Right ventricle myocardium inferior (tissue), 1 donor: ENCODE measurements around the gene HNRNPH1. TPM values are rescaled to one million over a fixed set of nuclear protein-coding genes. Genes with fewer than 3 reads are reported as not detected.
"Not testable (repeated sequence)": the region's sequence is repeated elsewhere in the genome, so short reads cannot be mapped to it uniquely, and the experiment has no call there.

ENCODE experiments used
- ATAC-seq: fragments of 200-7000 bp; cut with Tn5 transposase; one replicate; pipeline ENCODE4 v1.9.1; 2020; ENCODE audit warnings: mild to moderate bottlenecking, moderate library complexity
- DNase-seq: peaks from one replicate; pipeline ENCODE4 v3.0.0; 2021; ENCODE audit errors: missing footprints
- intact Hi-C: fragments of 100-400 bp; cut with DNase I; formaldehyde crosslinking; loops from one replicate; pipeline ENCODE4 v1.11.0; 2022
- total RNA-seq: library from RNA; stranded (reverse); fragmentation: NEBNext Ultra II Directional; extraction: Animal tissue kit (Norgen Biotek cat#: 25700); gene quantifications from one replicate; pipeline ENCODE4 v1.2.1, GENCODE V29; 2021
- donor health status: DM: no; HTN: yes; CAD: no; lungs with severe emphysema.

The HNRNPH1 gene
- total RNA-seq, 1 donor from 2014 or later, result 218 TPM

DNA sequence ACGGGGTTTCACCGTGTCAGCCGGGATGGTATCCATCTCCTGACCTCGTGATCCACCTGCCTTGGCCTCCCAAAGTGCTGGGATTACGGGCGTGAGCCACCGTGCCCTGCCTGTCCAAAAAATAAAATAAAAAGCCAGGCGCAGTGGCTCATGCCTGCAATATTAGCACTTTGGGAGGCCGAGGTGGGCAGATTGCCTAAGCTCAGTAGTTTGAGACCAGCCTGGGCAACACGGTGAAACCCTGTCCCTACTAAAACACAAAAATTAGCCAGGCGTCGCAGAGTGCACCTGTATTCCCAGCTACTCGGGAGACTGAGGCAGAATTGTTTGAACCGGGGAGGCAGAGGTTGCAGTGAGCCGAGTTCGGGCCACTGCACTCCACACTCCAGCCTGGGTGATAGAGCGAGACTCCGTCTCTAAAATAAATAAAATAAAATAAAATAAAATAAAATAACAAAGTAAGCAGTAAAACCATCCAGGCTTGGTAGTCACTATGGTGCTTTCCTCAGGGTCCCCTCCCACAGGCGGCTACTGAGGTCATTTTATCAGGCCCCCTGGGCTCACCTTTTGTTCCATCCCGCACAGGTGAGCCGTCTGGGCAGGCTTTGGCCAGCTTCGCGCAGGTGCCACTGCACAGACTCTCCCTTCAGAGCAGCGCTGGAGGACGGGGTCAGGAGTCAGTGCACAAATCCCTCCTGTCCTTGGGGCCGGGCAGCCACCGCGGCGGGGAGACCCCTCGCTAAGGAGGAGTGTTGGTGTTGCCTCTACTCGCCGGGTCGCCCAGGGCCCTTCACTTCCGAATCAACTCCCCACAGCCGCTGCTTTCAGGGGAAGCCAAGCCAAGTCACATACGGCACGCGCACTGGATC, 10.3 kb upstream of the HNRNPH1 start:
- ATAC-seq, intact Hi-C loops, DNase-seq: not testable (repeated sequence)

DNA sequence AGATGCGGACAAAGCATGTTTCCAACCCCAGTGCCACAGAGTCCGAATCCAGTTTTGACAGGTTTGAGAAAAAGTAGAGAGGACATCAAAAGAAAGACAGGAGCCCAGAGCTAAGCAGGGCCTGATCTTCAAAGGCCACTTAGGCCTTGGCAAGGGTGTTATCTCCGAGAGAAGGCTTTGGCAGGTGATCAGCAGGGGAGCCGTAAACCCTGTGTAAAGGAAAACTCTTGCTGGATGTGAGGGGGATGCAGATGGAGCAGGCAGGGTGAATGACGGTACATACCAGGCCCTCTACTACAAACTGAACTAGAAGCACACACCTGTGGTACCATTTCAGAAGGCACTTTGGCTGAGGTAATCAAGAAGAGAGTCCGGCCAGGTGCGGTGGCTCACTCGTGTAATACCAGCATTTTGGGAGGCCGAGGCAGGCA, 1.4 kb upstream of the HNRNPH1 start:
- ATAC-seq (no peak), DNase-seq (no peak)
- intact Hi-C loops, result loop anchor here (5.0 kb wide), 1 partner anchor 68 kb away; no protein-coding TSS in a partner anchor

GRCh38 chr5:179623906-179624741, 653 bp upstream of the HNRNPH1 start:
- intact Hi-C loops, result loop anchor here (2.0 to 5.0 kb wide), 2 partner anchors 67 to 75 kb away; partner anchors contain the start of gene CANX
- ATAC-seq (peak; percentile 4), DNase-seq (peak; percentile 64)

DNA sequence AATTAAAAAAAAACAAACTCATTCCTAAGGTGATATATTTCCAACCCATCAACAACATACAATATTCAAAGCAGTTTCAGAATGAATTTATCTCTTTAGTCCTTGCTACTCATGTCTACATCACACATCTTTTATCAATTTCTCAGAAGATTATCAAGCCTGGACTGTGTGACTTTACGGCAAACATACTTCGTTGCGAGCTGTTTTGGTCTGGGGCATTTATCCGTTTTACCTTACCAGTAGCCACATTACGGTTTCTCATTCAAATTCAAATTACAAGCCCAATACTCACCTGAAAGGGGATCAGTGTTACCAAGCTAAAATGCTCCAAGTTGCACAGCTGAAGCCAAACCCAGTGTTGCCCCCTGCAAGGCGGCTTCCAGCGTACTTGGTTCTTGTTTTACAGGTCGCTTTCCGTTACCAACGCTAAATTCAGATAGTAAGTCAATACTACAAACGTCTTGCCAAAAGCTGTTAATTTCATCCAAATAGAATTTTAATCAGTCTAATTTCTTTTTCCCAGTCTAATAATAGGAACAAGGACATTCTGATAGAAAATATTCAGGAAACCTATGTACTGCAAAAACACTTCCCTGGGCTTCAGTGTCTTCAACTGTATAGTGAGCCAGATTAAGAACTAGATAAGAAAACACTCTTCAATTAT, 1.8 kb downstream of the HNRNPH1 start:
- ATAC-seq (no peak), DNase-seq (no peak)
- intact Hi-C loops, result loop anchor here (2.0 to 5.0 kb wide), 2 partner anchors 64 to 77 kb away; partner anchors contain the start of gene CANX

- intact Hi-C loops, result loop anchor here (5.0 kb wide), 1 partner anchor 64 kb away; no protein-coding TSS in a partner anchor
- ATAC-seq (no peak), DNase-seq (no peak)
Measured at GRCh38 chr5:179620703-179621350, 2.6 kb downstream of the HNRNPH1 start.

DNA sequence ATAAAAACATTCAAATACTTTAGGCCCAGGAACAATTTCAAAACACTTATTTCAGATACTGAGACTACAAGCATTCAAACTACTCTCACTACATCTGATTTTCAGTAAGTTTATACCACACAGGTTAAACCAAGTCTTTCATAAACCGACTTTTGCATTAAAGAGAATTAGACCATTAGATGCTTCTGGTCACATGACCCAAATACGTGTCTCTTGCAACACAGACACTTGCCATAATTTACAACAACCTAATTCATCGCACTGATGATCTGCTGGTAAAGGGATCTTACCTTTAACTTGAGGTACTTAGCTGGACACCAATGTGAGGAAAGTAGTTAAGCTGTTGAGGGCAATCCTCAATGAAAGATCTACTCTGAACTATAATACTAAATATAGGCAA, 3.2 kb downstream of the HNRNPH1 start:
- intact Hi-C loops, result loop anchor here (5.0 kb wide), 1 partner anchor 63 kb away; no protein-coding TSS in a partner anchor
- DNase-seq, result no peak
- ATAC-seq, result no peak

DNA sequence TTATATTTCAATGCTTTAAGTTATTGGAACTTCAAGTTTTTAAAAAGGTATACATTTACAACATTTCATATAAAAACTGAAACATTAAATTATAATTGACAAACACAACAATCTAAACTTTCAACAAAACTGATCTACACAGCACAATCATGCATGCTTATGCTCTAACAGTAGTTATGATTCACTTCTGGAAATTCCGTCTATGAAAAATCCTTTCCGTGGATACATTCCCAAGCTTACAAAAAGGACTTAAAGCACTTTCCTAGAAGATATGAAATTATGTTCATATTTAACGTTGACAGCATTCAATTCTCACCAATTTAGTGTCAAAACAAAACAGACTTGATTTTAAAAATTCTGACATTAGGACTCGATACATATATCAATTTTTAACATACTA, 3.7 kb downstream of the HNRNPH1 start:
- ATAC-seq, result no peak
- intact Hi-C loops, result loop anchor here (5.0 kb wide), 1 partner anchor 62 kb away; no protein-coding TSS in a partner anchor
- no peak for DNase-seq

GRCh38 chr5:179618923-179619554, 4.4 kb downstream of the HNRNPH1 start:
- intact Hi-C loops, result no loop called here
- ATAC-seq (no peak), DNase-seq (no peak)

DNA sequence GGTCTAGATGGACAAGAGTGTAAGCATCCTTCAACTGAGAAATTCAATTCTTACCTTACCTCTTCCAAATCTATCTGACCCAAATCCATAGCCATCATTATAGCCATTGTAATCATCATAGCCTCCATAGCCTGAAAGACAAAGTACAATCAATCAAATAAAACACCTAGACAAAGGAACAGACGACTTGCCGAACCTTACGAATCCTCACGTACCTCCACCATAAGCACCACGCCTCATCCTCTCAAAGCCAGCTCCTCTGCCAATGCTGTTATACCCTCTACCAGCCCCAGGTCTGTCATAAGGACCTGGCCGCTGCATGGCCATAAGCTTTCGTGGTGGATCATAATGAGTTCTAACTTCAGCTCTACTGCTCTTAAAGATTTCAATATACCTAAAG, 5.5 kb downstream of the HNRNPH1 start:
- intact Hi-C loops, result no loop called here
- DNase-seq (no peak), ATAC-seq (no peak)

GRCh38 chr5:179616002-179616594, 7.4 kb downstream of the HNRNPH1 start:
- DNase-seq, result no peak
- intact Hi-C loops, result no loop called here
- no peak for ATAC-seq

GRCh38 chr5:179615203-179615602, 8.3 kb downstream of the HNRNPH1 start:
- intact Hi-C loops, result no loop called here
- DNase-seq, result no peak
- ATAC-seq, result no peak

GRCh38 chr5:179614745-179615144, 8.7 kb downstream of the HNRNPH1 start:
- intact Hi-C loops, result no loop called here
- no peak for ATAC-seq
- DNase-seq, result no peak

DNA sequence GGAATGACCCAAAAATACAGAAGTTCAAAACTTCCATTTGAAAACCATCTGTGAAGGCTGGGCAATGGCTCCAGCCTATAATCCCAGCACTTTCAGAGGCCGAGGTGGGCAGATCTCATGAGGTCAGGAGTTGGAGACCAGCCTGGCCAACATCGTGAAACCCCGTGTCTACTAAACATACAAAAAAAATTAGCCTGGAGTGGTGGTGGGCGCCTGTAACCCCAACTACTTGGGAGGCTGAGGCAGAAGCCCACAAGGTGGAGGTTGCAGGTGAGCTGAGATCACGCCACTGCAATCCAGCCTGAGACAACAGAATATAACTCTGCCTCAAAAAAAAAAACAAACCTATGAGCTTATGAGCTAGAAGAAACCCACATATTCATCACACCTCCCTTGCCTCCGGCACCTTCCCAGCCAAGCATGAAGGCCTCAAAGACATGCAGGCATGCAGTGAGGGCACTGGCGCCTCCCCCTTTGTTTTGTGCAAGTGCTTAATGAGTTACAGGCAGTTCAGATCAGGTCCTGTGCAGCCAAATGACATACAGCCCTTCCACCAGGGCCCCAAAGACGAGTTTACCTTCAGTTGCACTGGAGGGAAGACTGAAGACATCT, 9.9 kb downstream of the HNRNPH1 start:
- ATAC-seq (no peak), DNase-seq (no peak)
- intact Hi-C loops, result no loop called here

DNA sequence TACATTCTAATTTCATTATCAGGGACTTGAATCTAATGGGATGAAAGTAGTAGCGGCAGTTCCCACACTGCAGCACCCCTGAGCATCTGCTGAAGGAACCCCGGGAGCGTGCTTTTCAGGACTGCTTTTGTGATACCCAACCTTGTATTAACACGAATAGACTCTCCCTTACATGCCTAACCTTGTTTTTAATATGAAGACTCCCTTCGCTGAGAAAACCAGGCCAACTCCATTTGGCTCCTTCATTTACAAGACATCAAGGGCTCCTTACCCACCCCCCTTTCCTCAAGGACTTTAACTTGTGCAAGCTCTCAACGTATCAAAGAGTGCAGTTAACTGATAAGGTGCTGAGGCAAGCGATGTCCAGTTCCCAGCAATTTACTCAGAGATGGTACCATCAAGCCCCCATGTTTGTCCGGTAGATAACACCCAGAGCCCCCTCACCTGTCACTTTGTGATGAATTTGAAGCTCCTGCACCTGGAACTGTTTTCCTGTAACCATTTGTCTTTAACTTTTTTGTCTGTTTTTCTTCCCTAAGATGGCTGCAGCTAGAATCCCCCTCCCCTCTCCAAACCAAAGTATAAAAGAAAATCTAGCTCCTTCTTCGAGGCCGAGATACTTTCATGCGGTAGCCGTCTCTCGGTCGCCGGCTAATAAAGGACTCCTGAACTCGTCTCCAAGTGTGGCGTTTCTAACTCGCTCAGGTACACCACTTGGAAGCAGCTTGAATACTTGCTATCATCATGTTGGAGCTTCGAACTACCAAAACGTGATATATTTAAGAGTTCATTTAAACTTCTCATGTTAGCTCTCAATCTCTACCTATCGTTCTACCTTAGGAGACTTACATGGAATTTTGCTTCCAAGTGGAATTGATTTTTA, 10.7 kb downstream of the HNRNPH1 start:
- intact Hi-C loops, result no loop called here
- DNase-seq (no peak), ATAC-seq (no peak)

DNA sequence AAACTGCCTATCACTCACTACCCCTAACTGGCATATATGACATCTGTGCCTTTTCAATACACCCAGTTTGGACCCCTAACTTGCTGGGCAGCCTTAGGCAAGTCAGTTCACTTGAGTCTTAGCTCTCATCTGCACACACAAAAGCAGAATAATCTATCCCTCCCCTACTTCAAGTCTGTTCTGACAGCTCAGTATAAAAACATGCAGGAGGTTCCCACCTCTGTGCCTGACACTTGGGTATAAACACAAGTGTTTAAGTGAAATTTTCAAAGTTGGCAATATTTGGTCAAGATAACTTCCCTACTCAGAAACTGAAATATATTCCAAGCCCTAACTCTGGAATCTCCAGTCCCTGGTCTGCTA, 12.6 kb downstream of the HNRNPH1 start:
- no peak for DNase-seq
- ATAC-seq, result no peak
- intact Hi-C loops, result no loop called here

DNA sequence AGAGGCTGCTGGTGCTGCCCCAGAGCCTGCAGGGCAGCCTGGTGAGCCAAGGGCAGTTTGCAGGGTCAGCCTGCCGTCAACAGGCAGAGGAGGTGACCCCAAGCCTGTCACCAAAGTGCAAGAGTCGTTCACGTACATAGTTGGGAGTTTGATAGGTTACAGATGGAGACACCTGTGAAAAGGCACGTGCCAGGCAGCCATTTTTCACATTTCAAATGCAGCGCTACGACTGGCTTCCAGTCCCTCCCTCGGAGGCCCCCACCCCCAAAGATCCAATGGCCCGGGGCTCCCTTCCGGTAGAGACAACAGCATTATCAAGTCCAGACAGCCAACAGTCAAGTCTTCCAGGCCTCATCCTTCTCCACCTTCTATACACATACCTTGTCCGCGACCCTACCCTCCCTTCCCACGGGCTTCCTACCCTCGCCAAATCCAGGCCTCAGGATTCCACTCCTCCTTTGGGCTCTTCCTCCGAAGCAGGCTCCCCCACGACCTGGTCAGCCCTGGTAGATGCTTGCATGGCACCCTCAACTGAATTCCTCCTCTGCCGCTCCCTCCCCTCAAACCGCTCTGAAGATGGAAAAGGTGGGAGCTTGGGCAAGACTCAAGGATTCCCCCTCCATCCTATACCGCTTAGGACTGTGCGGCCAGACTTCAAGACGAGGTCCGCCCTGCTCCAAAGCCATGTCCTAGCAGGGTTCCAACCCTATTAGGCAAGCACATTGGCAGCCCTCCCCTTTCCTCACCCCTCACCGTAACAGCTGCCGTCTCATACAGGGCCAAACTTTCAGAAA, 13.2 kb downstream of the HNRNPH1 start:
- DNase-seq (no peak), ATAC-seq (peak; percentile 47)
- intact Hi-C loops, result no loop called here
